GM12878 (cell line): ENCODE data around the gene FAM200B. TPM values are rescaled to one million over a fixed set of nuclear protein-coding genes. Genes with fewer than 3 reads are reported as not detected.
A peak's percentile ranks its signal among the peaks of the same experiment; 100 is the strongest.

Experiments
- ATAC-seq: fragments of 200-7000 bp; cut with Tn5 transposase; 3 replicates; pipeline ENCODE4 v1.9.1; 2020; ENCODE audit warnings: mild to moderate bottlenecking, moderate library complexity
- BruUV-seq: library from RNA; stranded (reverse); fragments of 400-500 nt; replicated peaks from 2 replicates; lab custom pipeline; 2021; lab: Mats Ljungman, UMichigan
- CTCF ChIA-PET: fragments of 300-600 bp; sonication (Branson Sonifier 250); formaldehyde crosslinking; extraction: SDS; loops from one replicate; lab custom pipeline; 2021; ENCODE audit warnings: inconsistent platforms; lab: Yijun Ruan, JAX
- POLR2A ChIA-PET: fragments of 350-600 bp; formaldehyde crosslinking; extraction: SDS; loops from one replicate; lab custom pipeline; 2021; ENCODE audit warnings: inconsistent platforms; lab: Charles Lee
- RAD21 ChIA-PET: fragments of 300-600 bp; sonication (Branson Sonifier 250); formaldehyde crosslinking; loops from one replicate; lab custom pipeline; 2023; ENCODE audit warnings: antibody characterized with exemption; ENCODE audit not compliant: unreplicated experiment; lab: Charles Lee
- SMC1A ChIA-PET: fragments of 300-600 bp; sonication (Branson Sonifier 250); formaldehyde crosslinking; loops from one replicate; lab custom pipeline; 2023; ENCODE audit not compliant: unreplicated experiment, uncharacterized antibody; lab: Charles Lee
- DNase-seq: peaks from one replicate; pipeline ENCODE4 v3.0.0-alpha.2; 2011; ENCODE audit warnings: low read depth, low spot score
- FAIRE-seq: peaks from 3 replicates; lab custom pipeline; 2011; peaks lifted over from hg19 to GRCh38; lab: Jason Lieb, UNC
- H2AFZ ChIP-seq: 2 replicates; pipeline ENCODE4 v1.6.0; 2011; ENCODE audit warnings: low read depth, low read length, control low read depth; ENCODE audit not compliant: control insufficient read depth
- H3K27ac ChIP-seq: 2 replicates; pipeline ENCODE4 v1.5.1; 2011; ENCODE audit warnings: control low read depth; ENCODE audit not compliant: control insufficient read depth, insufficient read depth
- H3K27me3 ChIP-seq, 2 experiments: replicated peaks in 1 of 2; 2 replicates each; pipeline versions ENCODE4 v1.6.0 to v1.6.1; 2011; ENCODE audit warnings: low read length in 1 of 2; ENCODE audit not compliant: control insufficient read depth in 2 of 2, insufficient read depth in 2 of 2
- H3K36me3 ChIP-seq, 2 experiments: 2 replicates each; pipeline ENCODE4 v1.5.1; 2011; ENCODE audit warnings: low read length in 1 of 2; ENCODE audit not compliant: control insufficient read depth in 2 of 2, insufficient read depth in 2 of 2
- H3K4me1 ChIP-seq: 2 replicates; pipeline ENCODE4 v1.6.1; 2011; ENCODE audit warnings: mild to moderate bottlenecking, low read length, moderate library complexity, mixed read lengths; ENCODE audit not compliant: control insufficient read depth, insufficient read depth
- H3K4me2 ChIP-seq: 2 replicates; pipeline ENCODE4 v1.6.0; 2011; ENCODE audit warnings: control low read depth; ENCODE audit not compliant: control insufficient read depth, insufficient read depth
- H3K4me3 ChIP-seq: fragments of 200-600 bp; sonication (generic); 2 replicates; pipeline ENCODE4 v1.5.1; 2016
- H3K79me2 ChIP-seq: 2 replicates; pipeline ENCODE4 v1.6.0; 2011; ENCODE audit warnings: low read length; ENCODE audit not compliant: control insufficient read depth, insufficient read depth
- H3K9ac ChIP-seq: 2 replicates; pipeline ENCODE4 v1.8.0; 2011; ENCODE audit warnings: low read length, control low read depth, mixed read lengths; ENCODE audit not compliant: control insufficient read depth, insufficient read depth
- H3K9me3 ChIP-seq: replicated peaks from 3 replicates; pipeline ENCODE4 v1.5.1; 2011; ENCODE audit warnings: mild to moderate bottlenecking, low read length; ENCODE audit not compliant: control insufficient read depth, insufficient read depth
- H4K20me1 ChIP-seq: 2 replicates; pipeline ENCODE4 v1.6.0; 2011; ENCODE audit not compliant: control insufficient read depth, insufficient read depth
- E2F8 ChIP-seq: fragments of 450-650 bp; IDR thresholded peaks from 2 replicates; pipeline ENCODE4 v1.6.1; 2018; ENCODE audit warnings: mild to moderate bottlenecking, low read depth, moderate library complexity; ENCODE audit not compliant: partially characterized antibody
- GABPA ChIP-seq: IDR thresholded peaks from 2 replicates; pipeline ENCODE4 v1.6.1; 2014; ENCODE audit warnings: antibody characterized with exemption, low read depth, mild to moderate bottlenecking, inconsistent platforms
- HDAC6 ChIP-seq: fragments of 200-600 bp; sonication (generic); IDR thresholded peaks from one replicate; pipeline ENCODE4 v1.8.0; 2017; ENCODE audit warnings: antibody characterized with exemption; ENCODE audit not compliant: unreplicated experiment
- IKZF2 ChIP-seq, 2 experiments: fragments of 450-650 bp; IDR thresholded peaks; 2 replicates each; pipeline ENCODE4 v1.6.1; 2017; ENCODE audit warnings: mild to moderate bottlenecking in 2 of 2, moderate library complexity in 2 of 2
- KDM1A ChIP-seq: fragments of 200-600 bp; sonication (generic); IDR thresholded peaks from 2 replicates; pipeline ENCODE4 v1.6.1; 2016; ENCODE audit warnings: borderline replicate concordance
- KLF5 ChIP-seq: fragments of 450-650 bp; IDR thresholded peaks from 2 replicates; pipeline ENCODE4 v1.6.1; 2014; ENCODE audit warnings: mild to moderate bottlenecking; ENCODE audit not compliant: partially characterized antibody
- NRF1 ChIP-seq: conservative IDR thresholded peaks from 2 replicates; pipeline ENCODE4 v1.6.1; 2011; ENCODE audit warnings: mild to moderate bottlenecking, low read depth, low read length, improper control_type of control experiment
- RAD51 ChIP-seq: fragments of 450-650 bp; IDR thresholded peaks from 2 replicates; pipeline ENCODE4 v1.6.1; 2016; ENCODE audit warnings: moderate library complexity, mild to moderate bottlenecking, inconsistent platforms
- SMAD1 ChIP-seq: fragments of 450-650 bp; IDR thresholded peaks from 2 replicates; pipeline ENCODE4 v1.6.1; 2018; ENCODE audit warnings: mild to moderate bottlenecking, low read depth; ENCODE audit not compliant: partially characterized antibody
- TAF1 ChIP-seq: IDR thresholded peaks from 2 replicates; pipeline ENCODE4 v1.6.1; 2011; ENCODE audit warnings: mild to moderate bottlenecking, low read depth, low read length, borderline replicate concordance
- ZSCAN29 ChIP-seq: fragments of 450-650 bp; IDR thresholded peaks from 2 replicates; pipeline ENCODE4 v1.6.1; 2017; ENCODE audit warnings: mild to moderate bottlenecking, moderate library complexity
- WGBS: methylation state at CpG from one replicate; pipeline ENCODE4 v1.1.6; 2016; ENCODE audit warnings: low lambda C conversion rate; ENCODE audit not compliant: insufficient replicate concordance, insufficient coverage; ENCODE audit errors: missing lambda C conversion rate; 5-methylcytosine and 5-hydroxymethylcytosine counted together
- in situ Hi-C: fragments of 300-500 bp; cut with MboI; formaldehyde crosslinking; loops from 9 replicates; pipeline ENCODE4 v1.14.3; 2018; ENCODE audit warnings: mixed read lengths
- intact Hi-C: fragments of 100-400 bp; cut with micrococcal nuclease; formaldehyde crosslinking; loops from one replicate; pipeline ENCODE4 v1.14.2; 2022; ENCODE audit not compliant: unreplicated experiment
- polyA plus RNA-seq, 11 experiments: library from polyadenylated mRNA; depleted of rRNA in 4 of 11; unstranded in 6 of 11; stranded (reverse) in 5 of 11; fragments of >200 nt; fragmentation: Nextera tagmentation in 4 of 11; fragmentation: Illumina TruSeq in 1 of 11; extraction: Ambion mirVana in 4 of 11; extraction: Trizol in 1 of 11; gene quantifications; 1 replicate in 1 of 11; 2 replicates in 10 of 11; pipeline versions ENCODE4 v1.2.1 to v1.2.3, GENCODE V29; 2011 to 2016; ENCODE audit warnings: inconsistent platforms in 2 of 11, missing spikeins in 2 of 11, low read depth in 1 of 11
- total RNA-seq, 4 experiments: library from RNA; depleted of rRNA in 3 of 4; stranded (reverse); fragments of >200 nt in 3 of 4; fragmentation: Illumina TruSeq in 1 of 4; extraction: Trizol in 1 of 4; gene quantifications; 2 replicates each; pipeline versions ENCODE4 v1.2.1 to v1.2.3, GENCODE V29; 2013 to 2021

FAM200B gene
- total and polyA plus RNA-seq, 10 of the 15 experiments (the other 5 are each of a cell fraction or from before 2014, with no cell fraction given), result 13.8 to 48.5 (median 25.5) TPM

- ChIA-PET CTCF (interaction anchor here (0.5 to 3.6 kb wide), 8 partner anchors 19 to 256 kb away, joined by 3 to 23 read pairs (median 3); no protein-coding TSS in a partner anchor), POLR2A (interaction anchor here (0.5 to 2.5 kb wide), 8 partner anchors 16 to 621 kb away, joined by 3 to 11 read pairs (median 4); partner anchors contain the start of gene FBXL5), SMC1A (interaction anchor here (0.7 to 3.6 kb wide), 16 partner anchors 11 to 274 kb away, joined by 3 to 34 read pairs (median 4); no protein-coding TSS in a partner anchor), RAD21 (interaction anchor here (0.6 to 1.4 kb wide), 7 partner anchors 31 to 274 kb away, joined by 3 to 9 read pairs (median 3); no protein-coding TSS in a partner anchor)
- H3K9me3 ChIP-seq, result no peaks in the 10 kb centered on the region
- H3K4me3 ChIP-seq, result peak overlapping the region; percentile 75
- peak overlapping the region; percentile 96 for H2AFZ ChIP-seq
- peak overlapping the region; percentile 94 for H3K27ac ChIP-seq
- no peaks in the 10 kb centered on the region for H3K27me3 ChIP-seq
- ATAC-seq (no peak; the same call in 2 of the 3 replicates), DNase-seq (no peak), FAIRE-seq (peak; percentile 59)
- peaks cover 8% of the 10 kb centered on the region; the same call in 1 of the 2 replicates for H3K4me1 ChIP-seq
- H3K36me3 ChIP-seq, result no peaks in the 10 kb centered on the region
- TF ChIP-seq ZSCAN29 (no peak), NRF1 (no peak), SMAD1 (no peak), E2F8 (no peak), IKZF2 (IDR thresholded peaks at IDR 0.05) (no peak), RAD51 (no peak), TAF1 (no peak), KLF5 (no peak), GABPA (no peak), HDAC6 (no peak), KDM1A (no peak)
- no peaks in the 10 kb centered on the region for H4K20me1 ChIP-seq
- in situ Hi-C loops (no loop called here), intact Hi-C loops (no loop called here)
- H3K79me2 ChIP-seq, result peaks cover 64% of the 10 kb centered on the region
- H3K4me2 ChIP-seq, result peak overlapping the region; percentile 81
- peak overlapping the region; percentile 99 for H3K9ac ChIP-seq
- 51% methylated on average over 6 of the region's 6 CpGs for WGBS
- no TSS peak for BruUV-seq
Observed at GRCh38 chr4:15682242-15683142, 865 bp downstream of the FAM200B start.
